Esophagus squamous epithelium (tissue), 5 donors: ENCODE measurements around the gene MRPS14. TPM values are rescaled to one million over a fixed set of nuclear protein-coding genes. Genes with fewer than 3 reads are reported as not detected.

ENCODE experiments used
- DNase-seq: peaks from one replicate; lab custom pipeline; 2025; lab: John Stamatoyannopoulos, UW
- H3K27ac ChIP-seq, 4 donors: fragments of 200-600 bp; sonication (generic); one replicate each; pipeline ENCODE4 v1.5.1; 2016 to 2019; ENCODE audit warnings: mild to moderate bottlenecking in 1 of 4
- H3K27me3 ChIP-seq, 4 donors: fragments of 200-600 bp; sonication (generic); 1 replicate in 3 of 4; 2 replicates in 1 of 4; pipeline versions ENCODE4 v1.5.1 to v1.6.0; 2017 to 2021; ENCODE audit warnings: antibody characterized with exemption in 1 of 4
- H3K36me3 ChIP-seq, 3 donors: fragments of 200-600 bp; sonication (generic); one replicate each; pipeline ENCODE4 v1.5.1; 2016 to 2019
- H3K4me1 ChIP-seq, 3 donors: fragments of 200-600 bp; sonication (generic); one replicate each; pipeline ENCODE4 v1.5.1; 2017 to 2019
- H3K4me3 ChIP-seq, 4 donors: fragments of 200-600 bp; sonication (generic); 1 replicate in 3 of 4; 2 replicates in 1 of 4; pipeline ENCODE4 v1.5.1; 2016 to 2019; ENCODE audit warnings: mild to moderate bottlenecking in 2 of 4, moderate library complexity in 1 of 4
- H3K9me3 ChIP-seq, 3 donors: fragments of 200-600 bp; sonication (generic); one replicate each; pipeline ENCODE4 v1.5.1; 2016 to 2019
- POLR2A ChIP-seq, 4 donors: fragments of 450-650 bp; IDR thresholded peaks; one replicate each; pipeline ENCODE4 v1.6.1; 2017; ENCODE audit warnings: antibody characterized with exemption in 4 of 4, mild to moderate bottlenecking in 4 of 4, moderate library complexity in 3 of 4
- WGBS, 2 donors: methylation state at CpG; one replicate each; pipeline ENCODE4 v1.1.5; 2018; 5-methylcytosine and 5-hydroxymethylcytosine counted together
- intact Hi-C: fragments of 100-400 bp; cut with DNase I; formaldehyde crosslinking; loops from one replicate; pipeline ENCODE4 v1.15.0; 2022
- total RNA-seq, 4 donors: library from RNA; depleted of rRNA; stranded (reverse); fragments of >200 nt; gene quantifications; one replicate each; pipeline ENCODE4 v1.1.0, GENCODE V29; 2016
- TF ChIP-seq, protein P1 (sequence below), 6 experiments: fragments of 450-650 bp in 4 of 6; fragments of 200-600 bp in 2 of 6; sonication (generic) in 2 of 6; IDR thresholded peaks; one replicate each; pipeline ENCODE4 v1.5.1; 2016 to 2019; ENCODE audit warnings: antibody characterized with exemption in 6 of 6, mild to moderate bottlenecking in 4 of 6, moderate library complexity in 4 of 6
- donor health status: DM: yes; HTN: yes; CAD: no.

Gene MRPS14
- total RNA-seq, 4 donors from 2014 or later, result 8.6 to 18.1 (median 15.4) TPM

DNA sequence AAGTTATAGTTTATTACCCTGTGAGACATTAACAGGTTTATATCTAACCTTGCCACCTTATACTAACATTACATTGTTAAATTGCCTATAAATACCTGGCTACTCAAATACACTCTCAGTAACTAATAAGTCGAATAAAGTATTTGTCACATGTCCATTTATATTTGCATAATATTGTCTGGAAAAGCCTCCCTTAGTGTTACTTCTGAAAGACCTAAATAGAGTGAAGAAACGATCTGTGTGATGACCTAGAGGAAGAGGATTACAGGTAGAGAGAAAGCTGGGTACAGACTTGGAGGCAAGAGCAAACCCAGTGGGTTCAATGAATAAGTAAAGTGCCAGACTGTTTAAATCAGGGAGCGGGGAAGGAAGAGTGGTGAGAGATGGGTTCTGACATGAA is 26.2 kb downstream of the MRPS14 start:
- H3K27me3 ChIP-seq, result no peaks in the 10 kb centered on the region
- DNase-seq, result no peak
- no peak overlapping the region for H3K27ac ChIP-seq
- intact Hi-C loops, result no loop called here
- H3K4me1 ChIP-seq, result peaks cover 0 to 29% (median 8%) of the 10 kb centered on the region in 3 donors
- WGBS, 2 donors, result 75 to 81% methylated on average over 3 of the region's 3 CpGs
- H3K9me3 ChIP-seq, result no peaks in the 10 kb centered on the region
- peaks cover 0 to 5% (median 0%) of the 10 kb centered on the region in 3 donors for H3K36me3 ChIP-seq
- TF ChIP-seq, protein P1, sequence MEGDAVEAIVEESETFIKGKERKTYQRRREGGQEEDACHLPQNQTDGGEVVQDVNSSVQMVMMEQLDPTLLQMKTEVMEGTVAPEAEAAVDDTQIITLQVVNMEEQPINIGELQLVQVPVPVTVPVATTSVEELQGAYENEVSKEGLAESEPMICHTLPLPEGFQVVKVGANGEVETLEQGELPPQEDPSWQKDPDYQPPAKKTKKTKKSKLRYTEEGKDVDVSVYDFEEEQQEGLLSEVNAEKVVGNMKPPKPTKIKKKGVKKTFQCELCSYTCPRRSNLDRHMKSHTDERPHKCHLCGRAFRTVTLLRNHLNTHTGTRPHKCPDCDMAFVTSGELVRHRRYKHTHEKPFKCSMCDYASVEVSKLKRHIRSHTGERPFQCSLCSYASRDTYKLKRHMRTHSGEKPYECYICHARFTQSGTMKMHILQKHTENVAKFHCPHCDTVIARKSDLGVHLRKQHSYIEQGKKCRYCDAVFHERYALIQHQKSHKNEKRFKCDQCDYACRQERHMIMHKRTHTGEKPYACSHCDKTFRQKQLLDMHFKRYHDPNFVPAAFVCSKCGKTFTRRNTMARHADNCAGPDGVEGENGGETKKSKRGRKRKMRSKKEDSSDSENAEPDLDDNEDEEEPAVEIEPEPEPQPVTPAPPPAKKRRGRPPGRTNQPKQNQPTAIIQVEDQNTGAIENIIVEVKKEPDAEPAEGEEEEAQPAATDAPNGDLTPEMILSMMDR (IDR thresholded peaks at IDR 0.05), result no peak
- TF ChIP-seq POLR2A (IDR thresholded peaks at IDR 0.05), result no peak
- no peak overlapping the region for H3K4me3 ChIP-seq

DNA sequence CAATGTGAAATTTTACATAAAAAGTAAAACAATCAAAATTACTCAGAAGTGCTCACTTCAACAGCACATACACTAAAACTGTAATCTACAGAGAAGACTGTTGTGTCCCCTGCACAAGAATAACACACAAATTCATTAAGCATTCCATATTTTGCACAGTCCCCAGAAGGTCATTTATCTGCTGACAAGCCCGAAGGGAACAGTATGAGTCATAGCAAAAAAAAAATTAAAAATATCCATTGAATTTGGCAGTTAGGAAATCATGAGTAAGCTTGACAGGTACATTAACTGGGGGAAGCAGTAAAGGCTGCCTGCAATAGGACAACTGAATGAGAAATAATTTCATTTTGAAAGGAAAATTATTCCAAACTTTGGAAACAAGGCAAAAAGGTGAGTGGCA is 26.7 kb downstream of the MRPS14 start:
- H3K36me3 ChIP-seq, result peaks cover 0 to 10% (median 0%) of the 10 kb centered on the region in 3 donors
- DNase-seq, result no peak
- TF ChIP-seq, protein P1 (IDR thresholded peaks at IDR 0.05), result no peak
- TF ChIP-seq POLR2A (IDR thresholded peaks at IDR 0.05), result no peak
- no peaks in the 10 kb centered on the region for H3K27me3 ChIP-seq
- 11 to 17% methylated on average over 1 of the region's 1 CpG for WGBS, 2 donors
- intact Hi-C loops, result no loop called here
- H3K4me1 ChIP-seq, result peaks cover 0 to 23% (median 2%) of the 10 kb centered on the region in 3 donors
- no peaks in the 10 kb centered on the region for H3K9me3 ChIP-seq
- H3K4me3 ChIP-seq, result no peak overlapping the region
- H3K27ac ChIP-seq, result no peak overlapping the region

DNA sequence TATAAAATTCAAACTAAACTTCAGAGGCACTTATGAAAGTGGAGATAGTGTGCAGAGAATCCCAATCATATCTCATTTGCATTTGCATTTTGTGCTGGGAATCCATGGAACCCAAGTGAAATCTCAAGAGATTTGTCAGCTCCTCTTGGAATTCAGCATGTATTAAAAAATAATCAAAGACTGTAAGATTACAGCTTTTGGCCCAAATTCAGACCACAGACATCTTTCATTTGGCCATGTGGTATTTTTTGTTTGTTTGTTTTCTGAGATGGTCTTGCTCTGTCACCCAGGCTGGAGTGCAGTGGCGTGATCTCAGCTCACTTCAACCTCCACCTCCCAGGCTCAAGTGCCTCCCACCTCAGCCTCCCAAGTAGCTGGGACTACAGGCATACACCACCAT is 27.3 kb downstream of the MRPS14 start:
- TF ChIP-seq, protein P1 (IDR thresholded peaks at IDR 0.05), result no peak
- no peak for TF ChIP-seq POLR2A (IDR thresholded peaks at IDR 0.05)
- Histone ChIP-seq H3K9me3 (no peaks in the 10 kb centered on the region), H3K36me3 (peaks cover 0 to 10% (median 0%) of the 10 kb centered on the region in 3 donors), H3K4me3 (no peak overlapping the region), H3K4me1 (peaks cover 0 to 20% (median 0%) of the 10 kb centered on the region in 3 donors), H3K27ac (no peak overlapping the region), H3K27me3 (no peaks in the 10 kb centered on the region)
- no peak for DNase-seq
- WGBS, 2 donors, result 71 to 83% methylated on average over 1 of the region's 1 CpG
- intact Hi-C loops, result no loop called here

DNA sequence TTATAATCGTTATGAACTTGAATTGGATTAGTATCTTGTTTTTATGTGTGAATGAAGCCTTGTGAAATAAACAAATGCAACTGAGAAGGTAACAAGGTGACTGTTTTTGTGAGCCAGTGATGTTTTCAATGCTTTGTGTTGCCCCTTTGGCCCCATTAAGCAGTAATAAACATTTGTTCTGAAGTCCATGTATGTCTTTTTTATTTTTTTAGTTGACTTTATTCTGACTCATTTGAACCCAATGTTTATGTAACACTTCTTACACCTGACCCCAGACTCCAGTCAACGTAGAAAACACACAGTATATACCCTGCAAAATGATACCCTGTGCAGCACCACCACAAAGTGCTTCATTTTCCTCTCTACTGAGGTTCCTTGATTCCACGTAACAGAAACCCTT is 28.1 kb downstream of the MRPS14 start:
- Histone ChIP-seq H3K27me3 (no peaks in the 10 kb centered on the region), H3K4me1 (peaks cover 0 to 19% (median 0%) of the 10 kb centered on the region in 3 donors), H3K9me3 (no peaks in the 10 kb centered on the region), H3K27ac (no peak overlapping the region), H3K36me3 (peaks cover 0 to 10% (median 0%) of the 10 kb centered on the region in 3 donors), H3K4me3 (no peak overlapping the region)
- TF ChIP-seq, protein P1 (IDR thresholded peaks at IDR 0.05), result no peak
- no peak for TF ChIP-seq POLR2A (IDR thresholded peaks at IDR 0.05)
- intact Hi-C loops, result no loop called here
- WGBS, 2 donors, result 71 to 78% methylated on average over 3 of the region's 3 CpGs
- no peak for DNase-seq

DNA sequence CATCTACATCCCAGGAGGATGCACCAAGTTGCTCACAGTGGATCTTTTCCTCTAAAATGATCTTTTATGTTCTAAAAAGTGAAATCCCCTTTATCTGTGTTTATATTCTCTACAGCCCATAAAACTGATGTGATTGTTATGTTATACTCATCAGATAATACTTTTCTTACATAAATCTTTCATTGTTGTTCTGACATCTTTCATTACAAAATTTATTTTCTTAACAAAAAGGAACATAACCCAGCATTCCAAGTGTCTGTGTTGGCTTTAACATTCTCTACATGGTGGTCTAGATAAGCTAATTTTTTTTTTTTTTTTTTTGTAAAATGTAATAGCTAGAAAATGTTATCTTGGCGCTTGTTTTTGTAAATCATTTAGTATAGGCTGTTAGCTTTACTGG is 31.8 kb downstream of the MRPS14 start:
- Histone ChIP-seq H3K4me1 (peaks cover 0 to 13% (median 0%) of the 10 kb centered on the region in 3 donors), H3K4me3 (no peak overlapping the region), H3K27me3 (no peaks in the 10 kb centered on the region), H3K9me3 (no peaks in the 10 kb centered on the region), H3K36me3 (peaks cover 0 to 37% (median 0%) of the 10 kb centered on the region in 3 donors), H3K27ac (no peak overlapping the region)
- 91 to 94% methylated on average over 1 of the region's 1 CpG for WGBS, 2 donors
- DNase-seq, result no peak
- intact Hi-C loops, result no loop called here
- TF ChIP-seq POLR2A (IDR thresholded peaks at IDR 0.05), result no peak
- TF ChIP-seq, protein P1 (IDR thresholded peaks at IDR 0.05), result no peak
